Stimulated activated CD8-positive, alpha-beta memory T cell treated with anti-CD3 and anti-CD28 coated beads, Interleukin-12 subunit alpha, Interleukin-12 subunit beta, amount 100 ng/mL, for 4 hours (primary cell): ENCODE measurements around the gene ACLY.
"Not testable (repeated sequence)": the region's sequence is repeated elsewhere in the genome, so short reads cannot be mapped to it uniquely, and the experiment has no call there.

ENCODE experiments used
- DNase-seq: peaks from one replicate; pipeline ENCODE4 v3.0.0-alpha.2; 2020; ENCODE audit warnings: low read depth

ACLY gene

DNA sequence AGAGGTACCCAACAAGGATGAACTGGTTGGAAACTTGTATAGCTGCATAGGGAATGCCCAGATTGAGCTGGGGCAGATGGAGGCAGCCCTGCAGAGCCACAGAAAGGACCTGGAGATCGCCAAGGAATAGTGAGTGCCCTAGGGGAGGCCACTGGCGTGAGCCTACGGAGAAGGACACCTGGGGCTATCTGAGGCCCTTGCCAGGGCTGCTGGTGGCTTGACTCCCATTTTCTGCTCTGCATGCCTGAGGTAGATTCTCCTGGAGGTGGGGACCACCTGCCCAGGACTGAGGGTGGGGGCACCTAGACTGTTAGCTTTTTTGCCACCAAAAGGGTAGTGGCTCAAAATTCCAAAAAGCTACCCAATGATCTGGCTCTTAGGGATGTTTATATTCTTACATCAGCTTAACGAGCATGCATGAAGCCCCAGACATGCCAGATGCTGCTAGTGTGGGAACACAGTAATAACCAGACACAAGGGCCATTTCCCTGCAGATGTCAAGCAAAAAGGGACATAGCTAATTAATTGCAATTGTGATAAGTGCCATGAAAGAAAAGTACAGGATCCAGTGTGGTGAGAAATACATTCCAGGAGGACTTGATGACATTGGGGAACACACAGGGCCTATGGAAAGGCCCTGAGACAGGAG is 20.4 kb upstream of the ACLY start:
- DNase-seq: no peak

DNA sequence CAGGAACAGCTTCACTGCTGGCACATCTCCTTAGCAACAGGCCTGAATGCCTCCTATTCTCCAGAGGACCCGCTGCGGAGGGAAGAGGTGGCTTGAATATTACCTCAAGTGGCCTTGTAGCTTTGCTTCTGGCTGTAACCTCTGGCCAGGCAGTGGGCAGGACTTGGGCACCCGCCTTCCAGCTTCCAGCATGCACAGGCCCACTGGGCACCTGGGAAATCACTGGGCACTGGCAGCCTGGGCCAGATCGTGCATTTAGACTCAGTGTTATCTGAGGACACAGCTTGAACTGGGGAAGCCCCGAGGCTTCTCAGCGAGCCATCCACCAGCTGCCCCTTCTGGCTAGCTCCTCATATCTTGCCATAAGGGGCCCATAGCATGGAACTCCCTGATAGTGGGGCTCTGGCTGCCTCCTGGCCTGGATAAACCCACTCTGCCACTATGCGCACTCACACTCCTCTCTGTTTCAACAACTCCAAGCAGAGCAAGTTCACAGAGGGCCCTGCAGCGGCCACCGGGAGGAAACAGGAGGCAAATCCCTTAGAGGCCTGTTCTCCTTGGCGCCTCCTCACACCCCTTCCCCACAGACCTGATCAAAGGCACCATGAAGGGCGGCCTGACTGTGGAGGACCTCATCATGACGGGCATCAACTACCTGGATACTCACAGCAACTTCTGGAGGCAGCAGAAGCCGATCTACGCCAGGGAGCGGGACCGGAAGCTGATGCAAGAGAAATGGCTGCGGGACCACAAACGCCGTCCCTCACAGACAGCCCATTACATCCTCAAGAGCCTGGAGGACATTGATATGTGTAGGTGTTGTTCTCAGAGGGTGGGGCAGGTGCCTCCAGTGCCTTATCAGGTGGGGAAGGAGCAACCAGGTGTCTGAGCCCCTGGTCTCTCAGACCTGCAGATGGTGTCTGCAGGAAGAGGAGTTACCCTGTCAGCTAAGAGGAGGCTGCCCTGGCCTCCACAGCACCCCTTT is 19.5 kb upstream of the ACLY start:
- no peak for DNase-seq

DNA sequence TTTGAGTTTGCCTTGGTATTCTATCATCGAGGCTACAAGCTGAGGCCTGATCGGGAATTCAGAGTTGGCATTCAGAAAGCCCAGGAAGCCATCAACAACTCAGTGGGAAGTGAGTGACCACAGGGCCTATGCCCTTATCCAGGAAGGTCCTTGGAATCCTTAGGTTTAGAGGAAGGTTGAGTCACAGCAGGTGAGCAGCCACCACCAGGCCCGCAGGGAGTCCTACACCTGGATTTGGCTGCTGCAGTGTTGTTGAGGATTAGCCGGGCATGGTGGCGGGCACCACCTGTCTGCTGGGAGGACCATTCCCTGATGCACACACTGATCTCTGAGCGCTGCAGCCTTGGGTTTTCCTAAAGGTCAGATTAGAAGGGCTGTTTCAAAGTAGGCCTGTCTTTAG is 16.9 kb upstream of the ACLY start:
- DNase-seq: no peak

- no peak for DNase-seq
Measured at GRCh38 chr17:41932816-41933389, 14.2 kb upstream of the ACLY start.

DNA sequence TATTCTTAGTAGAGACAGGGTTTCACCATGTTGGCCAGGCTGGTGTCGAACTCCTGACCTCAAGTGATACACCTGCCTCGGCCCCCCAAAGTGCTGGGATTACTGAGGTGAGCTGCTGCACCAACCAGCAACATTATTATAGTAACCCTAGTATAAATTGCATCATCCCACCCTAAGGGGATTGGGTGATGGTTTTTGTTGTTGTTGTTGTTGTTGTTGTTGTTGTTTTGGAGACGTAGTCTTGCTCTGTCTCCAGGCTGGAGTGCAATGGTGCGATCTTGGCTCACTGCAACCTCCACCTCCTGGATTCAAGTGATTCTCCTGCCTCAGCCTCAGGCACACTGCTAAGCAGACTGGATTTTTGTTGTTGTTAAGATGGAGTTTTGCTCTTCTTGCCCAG is 13.0 kb upstream of the ACLY start:
- DNase-seq: not testable (repeated sequence)

DNA sequence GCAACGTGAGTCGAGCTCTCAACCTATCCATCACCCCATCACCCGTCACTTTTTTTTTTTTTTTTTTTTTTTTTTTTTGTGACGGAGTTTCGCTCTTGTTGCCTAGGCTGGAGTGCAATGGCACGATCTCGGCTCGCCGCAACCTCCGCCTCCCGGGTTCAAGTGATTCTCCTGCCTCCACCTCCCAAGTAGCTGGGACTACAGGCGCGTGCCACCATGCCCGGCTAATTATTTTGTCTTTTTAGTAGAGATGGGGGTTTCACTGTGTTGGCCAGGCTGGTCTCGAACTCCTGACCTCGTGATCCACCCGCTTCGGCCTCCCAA is 12.0 kb upstream of the ACLY start:
- not testable (repeated sequence) for DNase-seq

GRCh38 chr17:41930009-41930832 is 11.5 kb upstream of the ACLY start, which contains the start of gene ODAD4:
Gene ODAD4, plus strand, starts transcription at chr17:41930617. Its CDS starts 107 bp downstream, at chr17:41930724.
- peak; percentile 91 for DNase-seq

DNA sequence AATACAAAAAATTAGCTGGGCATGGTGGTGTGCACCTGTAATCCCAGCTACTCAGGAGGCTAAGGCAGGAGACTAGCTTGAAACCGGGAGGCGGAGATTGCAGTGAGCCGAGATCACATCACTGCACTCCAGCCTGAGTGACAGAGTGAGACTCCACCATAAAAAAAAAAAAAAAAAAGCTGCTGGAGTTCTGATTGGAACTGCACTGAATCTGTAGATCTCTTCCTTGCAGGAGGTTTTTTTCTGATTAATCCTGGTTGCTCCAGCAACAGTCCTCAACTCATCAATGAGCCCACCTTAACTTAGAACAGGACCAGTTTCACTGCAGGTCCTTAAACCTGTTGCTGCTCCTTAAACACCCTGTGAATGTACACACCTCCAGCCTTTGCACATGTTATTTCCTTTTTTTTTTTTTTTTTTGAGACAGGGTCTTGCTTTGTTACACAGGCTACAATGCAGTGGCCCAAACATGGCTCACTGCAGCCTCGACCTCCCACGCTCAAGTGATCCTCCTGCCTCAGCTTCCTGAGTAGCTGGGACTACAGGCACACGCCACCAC is 10.0 kb upstream of the ACLY start:
- no peak for DNase-seq

- no peak for DNase-seq
Measured at GRCh38 chr17:41925991-41926590, 7.3 kb upstream of the ACLY start.

DNA sequence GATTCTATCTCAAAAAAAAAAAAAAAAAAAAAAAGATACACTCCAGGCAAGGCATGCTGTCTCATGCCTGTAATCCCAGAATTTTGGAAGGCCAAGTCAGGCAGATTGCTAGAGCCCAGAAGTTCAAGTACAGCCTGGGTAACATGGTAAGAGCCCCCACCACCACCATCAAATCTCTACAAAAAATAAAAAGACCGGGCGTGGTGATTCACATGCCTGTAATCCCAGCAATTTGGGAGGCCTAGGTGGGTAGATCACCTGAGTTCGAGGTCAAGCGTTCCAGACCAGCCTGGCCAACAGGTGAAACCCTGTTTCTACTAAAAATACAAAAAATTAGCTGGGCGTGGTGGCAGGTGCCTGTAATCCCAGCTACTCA is 1.8 kb upstream of the ACLY start:
- no peak for DNase-seq

DNA sequence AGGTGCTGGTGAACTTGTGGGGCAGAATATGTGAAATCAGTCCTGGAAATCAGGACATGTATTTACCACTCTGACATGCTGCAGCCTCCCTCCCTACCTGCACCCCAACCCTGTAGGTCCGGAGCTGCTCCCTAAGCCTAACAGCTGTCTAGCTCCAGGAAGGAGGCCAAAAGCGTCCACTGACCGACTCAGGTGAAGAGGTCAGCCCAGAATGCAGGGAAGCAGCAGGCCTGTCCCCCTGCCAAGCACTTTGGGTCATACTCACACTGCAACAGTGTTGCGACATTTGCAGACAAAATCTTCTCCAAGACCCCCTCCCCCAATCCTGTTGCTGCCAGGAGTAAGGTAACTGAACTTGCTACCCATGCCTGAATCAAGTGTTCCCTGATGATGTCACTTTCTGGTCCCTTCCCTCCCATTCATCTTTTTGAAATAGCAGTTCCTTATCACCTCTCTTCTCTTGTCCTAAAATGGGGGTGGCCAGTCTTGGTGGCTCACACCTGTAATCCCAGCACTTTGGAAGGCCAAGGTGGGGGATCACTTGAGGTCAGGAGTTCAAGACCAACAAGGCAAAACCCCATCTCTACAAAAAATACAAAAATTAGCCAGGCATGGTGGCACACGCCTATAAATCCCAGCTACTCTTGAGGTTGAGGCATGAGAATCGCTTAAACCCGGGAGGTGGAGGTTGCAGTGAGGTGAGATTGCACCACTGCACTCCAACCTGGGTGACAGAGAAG is 1.3 kb upstream of the ACLY start:
- no peak for DNase-seq

GRCh38 chr17:41919165-41919817 is 540 bp upstream of the ACLY start:
- no peak for DNase-seq

DNA sequence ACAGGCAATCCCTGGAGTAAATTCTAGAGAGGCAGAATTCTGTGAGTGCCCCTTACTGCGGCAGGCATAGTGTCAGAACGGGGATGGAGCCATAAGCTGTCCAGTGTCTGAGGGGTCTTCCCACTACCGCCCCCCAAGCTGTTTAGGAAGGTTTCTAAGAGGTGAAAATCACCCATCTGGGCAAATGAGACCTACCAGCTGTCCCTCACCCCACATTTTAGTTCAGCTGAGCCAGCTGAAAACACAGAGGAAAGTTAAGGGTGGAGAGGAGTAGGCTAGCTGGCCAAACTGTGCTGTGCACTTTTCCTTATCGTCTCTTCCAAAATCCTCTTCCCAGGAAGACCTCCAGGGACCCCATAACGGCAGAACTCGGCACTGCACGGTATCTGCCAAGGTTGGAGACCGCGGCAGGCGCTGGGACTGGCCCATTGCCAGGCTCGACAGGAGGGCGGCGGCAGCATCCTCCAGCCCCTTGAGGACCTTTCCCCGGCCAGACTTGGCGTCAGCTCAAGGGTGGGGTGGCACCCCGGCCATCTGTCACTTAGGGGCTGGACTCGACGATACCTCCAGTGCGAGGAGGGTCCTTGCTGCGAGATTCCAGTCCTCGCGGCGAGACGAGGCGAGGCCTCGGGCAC is 955 bp downstream of the ACLY start:
- peak; percentile 17 for DNase-seq

DNA sequence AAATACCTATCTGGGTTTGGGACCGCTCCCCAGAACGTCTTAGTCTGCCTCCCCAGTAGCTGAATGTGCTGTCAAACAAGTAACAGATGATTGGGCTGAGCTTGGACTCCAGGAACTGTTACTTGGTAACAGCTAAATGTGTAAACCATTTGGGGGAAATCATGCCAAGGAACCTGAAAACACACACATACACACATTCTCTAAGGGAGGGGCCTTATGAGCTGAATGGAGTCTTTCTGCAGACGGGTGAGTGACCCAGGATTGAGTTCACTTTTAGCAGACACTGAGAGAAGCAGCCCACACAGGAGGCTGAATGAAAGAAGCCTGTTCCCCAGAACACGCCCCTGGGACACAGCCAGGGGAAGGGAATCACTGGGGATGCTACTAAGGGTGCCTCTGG is 1.6 kb downstream of the ACLY start:
- no peak for DNase-seq

DNA sequence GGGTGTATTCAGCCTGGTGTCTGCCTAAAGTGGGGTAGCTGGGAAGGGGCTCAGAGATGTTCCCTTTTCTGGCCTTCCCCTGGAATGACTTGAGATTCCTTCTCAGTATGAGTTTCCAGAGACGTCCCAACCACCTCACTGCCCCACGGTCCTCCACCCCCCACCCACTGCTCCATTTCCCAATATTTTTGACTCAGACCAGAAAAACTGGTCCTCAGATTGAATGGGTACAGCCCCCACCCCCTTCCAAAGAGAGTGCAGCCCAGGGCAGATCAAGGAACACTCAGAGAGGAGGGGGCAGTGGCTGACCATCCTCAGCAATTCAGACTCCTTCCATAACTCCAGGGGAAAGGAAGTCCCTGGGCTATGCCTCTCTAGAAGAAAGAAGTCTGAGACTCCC is 3.2 kb downstream of the ACLY start:
- no peak for DNase-seq

DNA sequence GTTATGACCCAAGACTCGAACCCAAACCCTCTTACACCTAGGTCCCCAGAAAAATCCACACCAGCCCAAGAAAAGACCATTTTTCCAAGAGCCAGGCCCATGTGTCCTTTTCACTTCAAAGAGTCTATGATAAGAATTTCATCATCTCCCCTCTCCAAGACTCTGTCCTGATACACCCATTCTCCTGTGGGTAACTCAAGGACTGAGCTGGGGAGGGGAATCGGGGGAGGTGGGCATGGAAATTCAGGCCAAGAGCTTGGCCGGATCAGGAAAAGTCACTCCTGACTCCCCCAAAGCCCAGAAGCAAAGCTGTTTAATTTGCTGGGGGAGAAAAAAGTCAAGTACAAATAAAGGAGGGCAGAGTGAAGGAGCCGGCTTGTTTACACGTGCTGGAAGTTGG is 3.7 kb downstream of the ACLY start:
- DNase-seq: no peak

DNA sequence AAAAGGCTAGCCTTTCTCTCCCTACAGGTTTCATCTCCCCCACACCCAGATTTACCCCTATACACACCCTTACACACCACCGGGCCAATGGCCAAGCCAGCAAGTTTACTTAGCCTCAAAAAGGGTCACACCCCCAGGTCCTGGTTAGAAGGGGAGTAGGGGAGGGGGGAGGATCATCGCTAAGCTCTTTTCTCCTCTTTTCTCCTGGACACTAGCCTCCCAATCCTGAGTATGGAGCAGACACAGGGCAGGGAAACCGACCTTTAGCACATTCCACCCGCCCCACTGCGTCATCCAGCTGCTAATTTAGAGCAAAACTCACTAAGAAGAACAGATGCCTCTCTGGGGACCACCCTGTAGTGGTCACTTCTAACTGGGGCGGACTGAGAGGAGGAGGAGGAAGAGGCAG is 4.4 kb downstream of the ACLY start:
- no peak for DNase-seq

DNA sequence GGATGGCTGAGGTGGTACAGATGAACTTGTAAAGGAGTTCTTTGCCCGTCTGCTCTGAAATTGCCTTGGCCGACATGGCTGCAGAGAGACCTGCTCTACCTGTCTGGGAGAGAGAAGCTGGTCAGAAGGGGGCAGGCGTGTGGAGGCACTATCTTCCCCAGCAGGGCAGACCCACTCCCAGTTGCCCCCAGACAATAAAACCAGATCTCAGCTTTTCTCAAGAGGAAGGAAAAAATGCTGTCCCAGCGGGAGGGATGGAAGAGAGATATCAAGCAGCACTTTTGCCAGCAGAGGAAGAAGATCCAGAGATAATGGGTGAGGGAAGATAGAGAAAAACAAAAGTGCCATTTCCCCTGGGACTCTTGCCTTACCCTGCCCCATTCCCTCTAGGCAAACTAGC is 5.0 kb downstream of the ACLY start:
- DNase-seq: no peak

DNA sequence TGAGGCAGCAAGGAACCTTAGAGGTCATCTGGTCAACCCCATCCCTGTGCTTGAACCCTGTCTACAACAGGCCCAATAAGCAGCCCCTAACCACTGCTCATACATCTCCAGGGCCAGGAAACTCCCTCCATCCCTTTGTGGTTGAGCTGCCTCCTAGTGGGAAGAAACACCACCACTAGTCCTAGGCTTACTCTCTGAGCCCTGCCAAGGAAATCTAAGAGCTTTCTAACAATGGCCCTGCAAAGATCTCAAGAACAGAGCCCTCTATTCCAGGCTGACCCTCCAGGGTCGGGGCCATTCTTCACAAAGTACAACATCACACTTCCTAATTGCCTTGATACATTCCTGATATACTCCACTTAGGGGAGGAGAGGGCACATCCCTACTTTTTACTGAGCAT is 5.8 kb downstream of the ACLY start:
- no peak for DNase-seq
